ENCODE measurements around the gene IMPG2. TPM values are rescaled to one million over a fixed set of nuclear protein-coding genes. Genes with fewer than 3 reads are reported as not detected.

IMPG2 gene
- polyA plus RNA-seq, 1 donor (not counting 4 experiments of a cell fraction or from before 2014, with no cell fraction given), result 0.16 TPM

DNA sequence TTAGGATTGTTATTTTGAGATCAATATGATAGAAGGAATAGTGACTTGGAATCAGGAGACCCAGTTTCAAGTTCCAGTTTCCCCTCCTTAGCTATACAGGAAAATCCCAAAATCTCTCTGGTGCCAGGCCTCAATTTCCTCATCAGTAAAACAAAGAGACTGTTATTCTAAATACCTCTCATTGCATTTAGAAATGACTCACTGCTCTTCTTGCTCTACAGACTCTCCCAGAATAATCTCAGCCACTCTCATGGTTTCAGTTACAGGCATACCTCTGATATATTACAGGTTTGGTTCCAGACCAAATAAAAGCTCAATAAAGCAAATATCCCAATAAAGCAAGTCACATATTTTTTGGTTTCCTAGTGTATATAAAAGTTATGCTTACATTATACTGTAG, 28.3 kb downstream of the IMPG2 start:
- H3K4me2 ChIP-seq (ENCODE audit: control insufficient read depth, extremely low read depth, insufficient read depth, low read depth, low read length), result no peak overlapping the region
- FAIRE-seq (peak; percentile 46), DNase-seq (ENCODE audit: low read depth, low spot score) (no peak)
- no peak overlapping the region for H3K4me3 ChIP-seq (ENCODE audit: control insufficient read depth in 2 of 3, extremely low read depth in 1 of 3, insufficient read depth in 2 of 3, low read depth in 1 of 3, low read length in 3 of 3)
- no peak for TF ChIP-seq EZH2 (IDR thresholded peaks at IDR 0.05; ENCODE audit: low read length)
- TF ChIP-seq CTCF (optimal IDR thresholded peaks at IDR 0.05 in 1 of 3, IDR thresholded peaks at IDR 0.05 in 1 of 3, conservative IDR thresholded peaks at IDR 0.05 in 1 of 3; ENCODE audit: extremely low read depth in 1 of 3, insufficient read depth in 2 of 3, low read length in 3 of 3), result no peak
- dilution Hi-C loops (cut with MboI; ENCODE audit: extremely low pct_ligation_motif_present, low sequenced_read_pairs), result no loop called here
- no peaks in the 10 kb centered on the region for H3K9me3 ChIP-seq (ENCODE audit: control insufficient read depth, low read depth, low read length)
- H3K36me3 ChIP-seq (ENCODE audit: control insufficient read depth in 2 of 2, extremely low read depth in 1 of 2, insufficient read depth in 2 of 2, low read length in 2 of 2), result no peaks in the 10 kb centered on the region
- H4K20me1 ChIP-seq (ENCODE audit: control insufficient read depth, extremely low read depth, insufficient read depth, low read length), result no peaks in the 10 kb centered on the region
- no peaks in the 10 kb centered on the region for H3K79me2 ChIP-seq (ENCODE audit: control insufficient read depth, insufficient read depth, low read length)
- H3K9ac ChIP-seq (ENCODE audit: control insufficient read depth, extremely low read depth, insufficient read depth, low read length), result no peak overlapping the region
- no peaks in the 10 kb centered on the region for H3K27me3 ChIP-seq (ENCODE audit: control insufficient read depth, extremely low read depth, insufficient read depth, low read length)
- no peak overlapping the region for H3K27ac ChIP-seq (ENCODE audit: control insufficient read depth, insufficient read depth, low read length)
- no peaks in the 10 kb centered on the region for H3K9me1 ChIP-seq (ENCODE audit: control insufficient read depth, extremely low read depth, insufficient read depth, low read length)
- no peak overlapping the region for H2AFZ ChIP-seq (ENCODE audit: control insufficient read depth, low read length)
- H3K4me1 ChIP-seq (ENCODE audit: control insufficient read depth, extremely low read depth, insufficient read depth, low read length), result peaks cover 3% of the 10 kb centered on the region

- TF ChIP-seq EZH2 (IDR thresholded peaks at IDR 0.05; ENCODE audit: low read length) (no peak), CTCF (optimal IDR thresholded peaks at IDR 0.05 in 1 of 3, IDR thresholded peaks at IDR 0.05 in 1 of 3, conservative IDR thresholded peaks at IDR 0.05 in 1 of 3; ENCODE audit: extremely low read depth in 1 of 3, insufficient read depth in 2 of 3, low read length in 3 of 3) (no peak)
- Histone ChIP-seq H3K9me3 (ENCODE audit: control insufficient read depth, low read depth, low read length) (no peaks in the 10 kb centered on the region), H3K4me1 (ENCODE audit: control insufficient read depth, extremely low read depth, insufficient read depth, low read length) (peaks cover 3% of the 10 kb centered on the region), H2AFZ (ENCODE audit: control insufficient read depth, low read length) (no peak overlapping the region), H3K27ac (ENCODE audit: control insufficient read depth, insufficient read depth, low read length) (no peak overlapping the region), H3K79me2 (ENCODE audit: control insufficient read depth, insufficient read depth, low read length) (no peaks in the 10 kb centered on the region), H3K4me3 (ENCODE audit: control insufficient read depth in 2 of 3, extremely low read depth in 1 of 3, insufficient read depth in 2 of 3, low read depth in 1 of 3, low read length in 3 of 3) (no peak overlapping the region), H3K27me3 (ENCODE audit: control insufficient read depth, extremely low read depth, insufficient read depth, low read length) (no peaks in the 10 kb centered on the region), H3K9ac (ENCODE audit: control insufficient read depth, extremely low read depth, insufficient read depth, low read length) (no peak overlapping the region), H4K20me1 (ENCODE audit: control insufficient read depth, extremely low read depth, insufficient read depth, low read length) (no peaks in the 10 kb centered on the region), H3K36me3 (ENCODE audit: control insufficient read depth in 2 of 2, extremely low read depth in 1 of 2, insufficient read depth in 2 of 2, low read length in 2 of 2) (no peaks in the 10 kb centered on the region), H3K4me2 (ENCODE audit: control insufficient read depth, extremely low read depth, insufficient read depth, low read depth, low read length) (no peak overlapping the region), H3K9me1 (ENCODE audit: control insufficient read depth, extremely low read depth, insufficient read depth, low read length) (no peaks in the 10 kb centered on the region)
- dilution Hi-C loops (cut with MboI; ENCODE audit: extremely low pct_ligation_motif_present, low sequenced_read_pairs), result no loop called here
- no peak for DNase-seq (ENCODE audit: low read depth, low spot score)
- no peak for FAIRE-seq
Observed at GRCh38 chr3:101288294-101288693, 32.1 kb downstream of the IMPG2 start.
